ENCODE measurements around the gene PLOD3.
A peak's percentile ranks its signal among the peaks of the same experiment; 100 is the strongest.

Gene PLOD3

GRCh38 chr7:101175664-101176063 lies 41.7 kb downstream of the PLOD3 start:
- no peak for DNase-seq

GRCh38 chr7:101174322-101174854 lies 43.0 kb downstream of the PLOD3 start:
- DNase-seq = no peak

GRCh38 chr7:101173752-101174244 lies 43.6 kb downstream of the PLOD3 start:
- peak; percentile 64 for DNase-seq

GRCh38 chr7:101172854-101173751 lies 44.3 kb downstream of the PLOD3 start:
- no peak for DNase-seq

- peak; percentile 47 for DNase-seq
Observed at GRCh38 chr7:101172005-101172853, 45.2 kb downstream of the PLOD3 start.

GRCh38 chr7:101171442-101171837 lies 45.9 kb downstream of the PLOD3 start:
- DNase-seq = no peak

GRCh38 chr7:101170617-101171441 lies 46.6 kb downstream of the PLOD3 start:
- DNase-seq = no peak

- DNase-seq = peak; percentile 77
Observed at GRCh38 chr7:101169838-101170551, 47.4 kb downstream of the PLOD3 start.

- DNase-seq = no peak
Observed at GRCh38 chr7:101169110-101169837, 48.1 kb downstream of the PLOD3 start.

GRCh38 chr7:101168412-101169049 lies 48.9 kb downstream of the PLOD3 start:
- DNase-seq = no peak

- no peak for DNase-seq
Observed at GRCh38 chr7:101167645-101168411, 49.6 kb downstream of the PLOD3 start.

- DNase-seq = no peak
Observed at GRCh38 chr7:101166909-101167644, 50.3 kb downstream of the PLOD3 start.

GRCh38 chr7:101166648-101166908 lies 50.8 kb downstream of the PLOD3 start:
- DNase-seq = no peak

- no peak for DNase-seq
Observed at GRCh38 chr7:101165958-101166647, 51.3 kb downstream of the PLOD3 start.

- peak; percentile 95 for DNase-seq
Observed at GRCh38 chr7:101165075-101165957, 52.1 kb downstream of the PLOD3 start, which contains the start of gene VGF. Gene VGF, minus strand, starts transcription at chr7:101165569. Its CDS starts 726 bp downstream, at chr7:101164843.

- DNase-seq = no peak
Observed at GRCh38 chr7:101164071-101164840, 53.1 kb downstream of the PLOD3 start.
